GM21447 (cell line): ENCODE measurements around the gene PHKA2.
"Not testable (repeated sequence)": the region's sequence is repeated elsewhere in the genome, so short reads cannot be mapped to it uniquely, and the experiment has no call there.

Experiments
- ATAC-seq: cut with Tn5 transposase; IDR thresholded peaks from one replicate; pipeline ENCODE4 v1.9.1; 2021; ENCODE audit not compliant: unreplicated experiment

The PHKA2 gene

GRCh38 chrX:18980262-18980661 lies 3.7 kb downstream of the PHKA2 start:
- ATAC-seq, result not testable (repeated sequence)

DNA sequence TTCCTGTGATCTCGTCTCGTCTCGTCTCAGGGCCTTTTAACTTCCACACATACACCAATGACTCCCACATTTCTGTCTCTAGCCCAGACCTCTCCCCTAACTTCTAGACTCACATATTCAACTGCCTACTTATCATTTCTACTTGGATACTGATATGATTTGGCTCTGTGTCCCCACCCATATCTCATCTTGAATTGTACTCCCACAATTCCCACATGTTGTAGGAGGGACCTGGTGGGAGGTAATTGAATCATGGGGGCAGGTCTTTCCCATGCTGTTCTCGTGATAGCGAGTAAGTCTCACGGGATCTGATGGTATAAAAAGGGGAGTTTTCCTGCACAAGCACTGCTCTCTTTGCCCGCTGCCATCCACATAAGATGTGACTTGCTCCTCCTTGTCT lies 8.9 kb downstream of the PHKA2 start:
- ATAC-seq, result no peak

GRCh38 chrX:18973527-18974192 lies 10.3 kb downstream of the PHKA2 start:
- ATAC-seq, result no peak

- no peak for ATAC-seq
Observed at GRCh38 chrX:18971506-18971905, 12.4 kb downstream of the PHKA2 start.

DNA sequence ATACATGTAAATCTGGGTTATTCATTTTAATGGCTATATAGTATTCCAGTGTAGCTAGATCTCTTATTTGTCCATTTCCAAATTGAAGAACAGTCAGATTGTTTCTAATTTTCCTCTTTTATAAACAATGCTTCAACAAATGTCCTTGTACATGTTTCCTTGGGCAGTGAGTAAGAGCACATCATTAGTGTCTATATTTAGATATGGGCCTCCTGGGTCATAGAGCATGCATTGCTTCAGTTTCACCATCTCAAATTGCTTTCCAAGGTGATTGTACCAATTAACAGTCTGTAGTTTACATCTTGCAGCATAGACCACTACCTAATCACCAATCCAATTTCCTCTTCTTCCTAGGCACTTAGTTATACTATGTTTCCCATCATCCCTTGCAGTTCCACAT lies 13.4 kb downstream of the PHKA2 start:
- ATAC-seq, result no peak

DNA sequence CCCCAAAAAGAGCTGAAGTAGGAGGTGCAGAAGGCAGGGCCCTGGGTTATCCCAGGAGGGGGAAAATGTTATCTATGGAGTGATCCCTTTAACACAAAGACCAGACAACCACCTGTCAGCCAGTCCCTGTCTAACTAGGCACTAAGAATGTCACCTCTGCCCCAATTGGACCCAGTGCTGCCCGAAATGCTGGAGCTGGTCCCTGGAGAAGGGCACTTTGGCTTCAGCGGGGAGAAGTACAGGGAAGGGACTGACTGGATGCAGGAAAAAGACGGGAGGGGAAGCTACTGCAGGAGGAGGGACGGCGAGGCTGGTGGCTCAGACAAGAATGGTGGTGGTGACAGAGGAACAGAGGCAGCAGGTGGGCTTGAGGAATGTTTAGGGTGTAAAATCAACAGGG lies 17.3 kb downstream of the PHKA2 start:
- no peak for ATAC-seq

GRCh38 chrX:18964901-18965300 lies 19.0 kb downstream of the PHKA2 start:
- no peak for ATAC-seq

DNA sequence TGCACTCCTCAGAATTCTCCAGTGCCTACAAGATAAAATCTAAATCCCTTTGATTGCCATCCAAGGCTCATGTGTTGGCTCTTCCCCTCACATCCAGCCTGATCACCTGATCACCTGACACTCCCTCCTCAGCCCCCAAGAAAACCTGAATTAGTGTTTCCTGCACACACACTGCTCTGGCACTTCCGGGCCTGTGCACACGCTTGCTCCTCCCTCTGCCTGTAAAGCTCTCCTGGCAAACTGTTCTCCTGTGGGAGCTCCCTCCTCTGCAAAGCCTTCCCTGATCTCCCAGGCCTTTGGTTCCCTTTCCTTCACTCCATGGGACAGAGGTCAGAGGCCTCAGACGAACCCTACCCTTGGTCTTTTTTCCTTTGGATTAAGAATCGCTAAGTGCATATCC lies 19.9 kb downstream of the PHKA2 start:
- no peak for ATAC-seq

- no peak for ATAC-seq
Observed at GRCh38 chrX:18962329-18962728, 21.6 kb downstream of the PHKA2 start.

DNA sequence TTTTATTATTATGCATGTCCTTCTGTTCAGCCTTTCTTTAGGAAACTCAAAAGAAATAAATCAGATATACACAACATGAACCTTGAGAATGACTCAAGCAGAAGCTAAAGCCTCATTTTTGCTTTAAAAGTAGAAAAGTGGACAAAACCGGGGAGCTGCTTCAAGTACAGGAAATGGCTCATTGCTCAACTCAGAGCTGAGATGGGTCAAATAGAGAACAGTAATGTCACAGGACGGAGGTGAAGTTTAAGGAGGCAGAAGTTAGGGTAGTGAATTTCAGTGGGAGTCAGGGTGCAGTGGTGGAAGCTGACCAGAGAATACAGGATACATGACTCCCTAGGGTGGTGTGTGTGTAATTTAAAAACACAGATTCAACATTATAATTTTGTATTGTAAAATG lies 22.2 kb downstream of the PHKA2 start:
- no peak for ATAC-seq

DNA sequence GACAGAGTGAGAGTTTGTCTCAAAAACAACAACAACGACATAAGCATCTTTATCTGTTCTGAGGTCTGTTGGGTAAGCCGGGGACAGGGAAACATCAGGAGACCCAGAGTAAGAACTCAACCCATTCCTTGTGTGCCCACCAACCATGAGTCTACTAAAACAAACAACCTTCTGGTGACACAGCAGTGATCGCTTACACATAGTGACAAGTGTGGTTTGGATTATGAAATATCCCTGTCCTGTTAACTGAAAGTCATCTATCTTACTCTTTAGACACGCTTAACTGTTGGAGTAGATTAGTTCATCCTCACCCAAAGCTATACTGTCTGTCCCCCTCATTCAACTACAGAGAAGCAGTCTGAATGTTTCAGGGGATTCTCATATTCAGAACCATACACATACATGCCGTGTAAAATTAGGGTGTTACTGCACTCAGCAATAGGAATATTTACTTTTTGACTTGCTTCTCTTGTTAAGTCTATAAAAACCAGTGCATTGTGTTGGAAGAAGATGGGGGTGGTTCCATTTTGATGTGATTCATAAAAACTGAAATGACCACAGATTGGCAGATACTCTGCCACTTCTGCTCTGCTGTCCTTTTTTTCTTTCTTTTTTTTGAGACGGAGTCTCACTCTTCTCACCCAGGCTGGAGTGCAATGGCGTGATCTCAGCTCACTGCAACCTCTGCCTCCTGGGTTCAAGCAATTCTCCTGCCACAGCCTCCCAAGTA lies 27.4 kb downstream of the PHKA2 start:
- no peak for ATAC-seq

GRCh38 chrX:18955676-18956075 lies 28.2 kb downstream of the PHKA2 start:
- no peak for ATAC-seq

DNA sequence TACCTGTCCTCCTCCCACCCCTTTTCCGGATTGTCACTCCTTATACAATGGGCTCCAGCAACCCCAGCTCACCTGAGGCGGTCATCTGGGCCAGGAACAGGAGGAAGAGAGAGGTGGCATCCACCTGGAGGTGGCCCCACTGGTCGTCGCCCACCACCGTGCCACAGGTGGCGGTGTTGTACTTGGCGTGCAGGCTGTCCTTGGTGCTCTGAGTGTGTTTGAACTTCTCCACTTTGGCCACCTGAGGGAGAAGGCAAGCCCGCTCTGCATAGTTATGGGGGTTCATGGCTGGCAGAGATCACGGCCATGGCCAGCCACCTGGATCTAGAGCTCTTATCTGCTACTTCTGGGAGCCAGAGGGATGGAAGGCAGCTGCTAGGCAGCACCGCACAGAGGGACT lies 32.9 kb downstream of the PHKA2 start:
- no peak for ATAC-seq

DNA sequence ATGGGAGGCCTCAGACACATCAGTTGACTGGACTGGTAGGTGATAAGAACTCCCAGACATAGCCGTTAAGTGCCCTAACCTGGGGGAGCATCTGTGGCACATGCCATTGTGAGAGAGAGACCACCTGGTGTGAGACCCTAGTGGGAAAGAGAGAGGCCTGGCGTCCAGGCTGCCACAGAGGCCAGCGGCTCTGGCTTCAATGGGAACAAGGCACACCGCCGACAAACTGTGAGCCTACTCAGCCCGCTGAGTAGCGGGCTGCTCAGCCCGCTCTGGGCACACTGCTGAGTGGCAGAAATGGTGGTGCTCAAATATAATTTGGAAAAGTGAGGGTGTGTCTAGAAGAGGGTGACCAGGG lies 34.0 kb downstream of the PHKA2 start:
- no peak for ATAC-seq

- no peak for ATAC-seq
Observed at GRCh38 chrX:18949291-18949943, 34.5 kb downstream of the PHKA2 start.

DNA sequence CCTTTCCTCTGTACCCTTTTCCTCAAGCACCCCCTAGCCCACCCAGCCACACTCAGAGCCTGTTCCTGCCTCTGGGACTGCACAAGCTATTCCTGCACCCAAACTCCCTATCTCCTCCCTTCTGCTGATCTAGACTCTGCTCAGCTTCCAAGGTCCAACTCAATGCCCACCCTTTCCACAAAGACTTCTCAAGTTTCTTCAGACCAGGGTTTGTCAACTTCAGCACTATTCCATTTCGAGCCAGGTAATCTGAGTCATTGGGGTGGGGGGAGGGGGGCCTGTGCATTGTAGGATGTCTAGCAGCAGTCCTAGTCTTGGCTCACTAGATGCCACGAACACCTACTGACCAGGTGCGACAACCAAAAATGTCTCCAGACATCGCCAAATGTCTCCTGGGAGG lies 37.3 kb downstream of the PHKA2 start:
- no peak for ATAC-seq

- no peak for ATAC-seq
Observed at GRCh38 chrX:18946157-18946556, 37.8 kb downstream of the PHKA2 start.

- no peak for ATAC-seq
Observed at GRCh38 chrX:18945483-18945882, 38.4 kb downstream of the PHKA2 start.

DNA sequence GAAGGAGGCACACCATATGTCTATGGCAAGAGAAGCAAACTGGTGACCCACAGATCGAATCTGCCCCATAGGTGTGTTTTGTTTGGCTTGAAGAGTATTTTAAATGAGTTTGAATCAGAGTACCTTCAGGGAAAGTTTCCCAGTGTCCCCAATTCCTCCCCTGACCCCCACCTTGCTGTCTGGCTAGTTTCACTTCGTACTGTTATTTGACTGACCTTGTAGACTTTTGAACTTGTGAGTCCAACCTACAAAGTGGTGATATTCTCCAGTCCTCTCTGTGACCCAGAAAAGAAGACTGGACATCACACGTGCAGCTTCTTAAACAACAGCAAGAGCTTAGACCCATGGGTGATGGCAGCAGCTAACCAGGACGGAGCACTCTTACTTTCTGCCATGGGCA lies 39.4 kb downstream of the PHKA2 start:
- ATAC-seq, result no peak

- no peak for ATAC-seq
Observed at GRCh38 chrX:18941896-18942295, 42.0 kb downstream of the PHKA2 start.

- no peak for ATAC-seq
Observed at GRCh38 chrX:18938710-18939109, 45.2 kb downstream of the PHKA2 start.

GRCh38 chrX:18937173-18937572 lies 46.7 kb downstream of the PHKA2 start:
- no peak for ATAC-seq
